A204.1 (cell line): ENCODE measurements around the gene WASHC3.
A peak's percentile ranks its signal among the peaks of the same experiment; 100 is the strongest.
"Not testable (repeated sequence)": the region's sequence is repeated elsewhere in the genome, so short reads cannot be mapped to it uniquely, and the experiment has no call there.

Experiments used
- FAIRE-seq: peaks from 2 replicates; lab custom pipeline; 2012; peaks lifted over from hg19 to GRCh38; lab: Jason Lieb, UNC

The WASHC3 gene

GRCh38 chr12:102050660-102051430 lies 10.9 kb downstream of the WASHC3 start:
- FAIRE-seq = no peak

DNA sequence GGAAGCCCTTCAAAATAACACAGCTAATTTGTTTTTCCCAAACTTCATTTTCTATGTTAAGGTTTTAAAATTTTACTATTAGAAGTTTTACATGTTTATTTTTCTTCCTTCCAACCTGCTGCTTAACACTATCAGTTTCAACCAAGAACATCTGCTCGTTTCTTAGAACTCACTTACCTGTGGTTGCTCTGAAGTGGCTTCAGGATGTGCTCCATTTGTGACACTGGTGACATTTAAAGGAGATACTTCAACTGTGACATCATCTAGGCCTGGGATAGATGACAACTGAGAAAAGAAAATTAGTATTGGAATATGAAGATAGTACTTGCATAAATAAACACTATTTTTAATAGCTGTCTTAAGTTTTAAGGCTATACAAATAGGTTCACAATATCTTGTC lies 17.9 kb downstream of the WASHC3 start:
- no peak for FAIRE-seq

DNA sequence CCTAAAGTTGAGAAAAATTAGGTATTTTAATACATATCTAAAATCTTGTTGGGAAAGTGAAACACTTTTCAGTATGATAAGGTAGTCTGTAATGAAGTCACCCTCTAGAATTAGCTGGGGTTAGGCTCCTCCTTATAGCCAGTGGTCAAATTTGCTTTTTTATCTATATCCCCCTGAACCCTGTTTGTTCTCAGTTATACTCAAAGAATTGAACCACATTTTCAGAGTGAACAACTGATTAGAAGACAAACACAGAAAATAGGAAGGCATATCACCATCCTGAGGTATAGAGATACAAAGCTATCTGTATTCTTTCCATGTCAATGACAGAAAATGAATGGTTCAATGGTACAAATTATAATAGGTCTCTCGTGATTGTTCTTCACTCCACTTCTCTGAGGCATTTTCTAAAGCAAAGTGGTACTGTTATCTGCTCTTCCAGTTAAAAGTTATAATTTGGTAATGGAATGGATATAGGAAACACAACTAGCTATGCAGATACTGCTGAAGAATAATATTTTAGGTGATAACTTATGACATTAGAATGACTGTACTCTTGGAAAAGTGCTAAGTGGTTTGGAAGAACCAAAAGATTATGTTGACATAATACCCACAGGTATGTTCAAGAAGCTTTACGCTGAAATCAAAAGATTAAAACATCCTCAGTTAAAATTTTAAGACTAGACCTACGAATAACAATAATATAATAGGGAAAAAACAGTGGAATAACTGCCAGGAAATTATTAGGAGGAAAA lies 27.6 kb downstream of the WASHC3 start:
- no peak for FAIRE-seq

GRCh38 chr12:102031852-102032251 lies 29.9 kb downstream of the WASHC3 start:
- no peak for FAIRE-seq

GRCh38 chr12:102029141-102029540 lies 32.6 kb downstream of the WASHC3 start:
- FAIRE-seq = no peak

GRCh38 chr12:102026728-102027127 lies 35.1 kb downstream of the WASHC3 start:
- no peak for FAIRE-seq

DNA sequence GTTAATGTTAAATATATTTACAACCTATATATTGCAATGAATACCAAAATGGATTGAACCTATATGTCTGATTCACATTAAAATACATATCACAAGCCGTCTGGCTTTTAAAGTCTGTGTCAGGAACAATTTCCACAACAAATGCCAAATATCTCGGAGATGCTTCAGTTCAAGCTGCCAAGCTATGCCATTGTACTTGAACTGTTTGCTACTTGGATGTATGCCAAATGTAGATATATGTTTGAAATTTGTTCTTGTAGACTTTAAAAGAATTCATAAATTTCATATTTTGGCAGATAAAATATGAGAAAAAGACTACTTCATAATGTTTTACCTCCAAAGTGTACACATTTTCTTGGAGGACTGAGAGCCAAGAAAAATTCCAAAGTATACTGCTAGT lies 37.0 kb downstream of the WASHC3 start:
- FAIRE-seq = no peak

DNA sequence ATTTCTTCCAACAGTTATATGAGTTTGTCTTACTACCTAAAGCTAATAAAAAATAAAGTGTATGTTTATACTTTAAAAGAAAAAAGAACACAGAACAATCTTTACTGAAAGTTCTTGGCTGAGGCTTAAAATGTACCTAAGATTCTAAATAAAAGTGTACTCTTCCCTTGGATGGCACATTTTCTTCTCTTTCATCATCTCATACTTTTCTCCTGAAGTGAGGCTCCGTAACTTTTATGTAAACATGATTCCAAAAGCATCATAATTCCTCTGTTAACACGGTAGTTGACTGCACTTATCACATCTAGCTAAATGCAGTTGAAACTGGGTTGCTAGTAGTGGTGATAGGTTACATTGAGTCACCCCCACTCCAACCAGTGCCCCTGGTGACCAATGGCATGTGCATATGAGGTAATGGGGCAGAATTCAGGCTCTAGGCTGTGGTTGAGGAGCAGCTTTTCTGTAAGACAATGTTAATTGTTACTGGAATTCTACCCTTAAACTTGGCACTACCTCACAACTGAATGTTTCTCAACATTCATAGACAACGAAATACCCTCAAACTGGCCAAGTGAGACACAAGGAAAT lies 38.4 kb downstream of the WASHC3 start:
- no peak for FAIRE-seq

- FAIRE-seq = no peak
Observed at GRCh38 chr12:102022286-102022685, 39.5 kb downstream of the WASHC3 start.

DNA sequence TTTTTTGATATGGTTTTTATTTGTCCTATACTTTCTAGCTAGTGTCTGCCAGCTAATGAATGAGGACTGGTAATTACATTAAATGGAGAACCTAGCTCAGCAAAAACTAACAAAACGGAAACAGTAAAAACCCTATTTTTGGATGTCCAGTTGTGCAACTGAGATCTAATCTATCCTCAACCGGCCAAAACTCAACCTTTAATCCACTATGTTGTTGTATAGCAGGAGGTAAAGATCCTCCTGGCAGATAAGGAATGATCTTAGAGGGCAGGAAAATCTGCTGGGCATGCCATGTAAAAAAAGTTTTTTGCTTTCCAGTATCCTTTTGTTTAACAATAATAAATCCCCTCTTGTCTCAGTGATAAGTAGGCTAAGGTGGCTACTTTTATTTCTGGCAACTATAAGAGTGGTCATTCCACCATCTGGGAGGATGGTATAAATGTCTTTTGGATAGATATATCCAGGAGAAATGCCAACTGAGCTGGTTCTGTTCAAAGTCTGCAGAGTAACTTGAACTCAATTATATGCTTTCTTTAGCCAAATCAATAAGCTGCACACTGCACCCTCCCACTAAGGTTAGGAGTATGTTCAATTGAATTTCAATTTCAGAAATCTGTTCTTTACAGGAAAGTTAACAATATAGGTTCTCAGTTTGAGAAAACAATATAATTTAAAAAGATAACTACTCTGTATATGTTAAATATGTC lies 40.1 kb downstream of the WASHC3 start:
- FAIRE-seq = no peak

DNA sequence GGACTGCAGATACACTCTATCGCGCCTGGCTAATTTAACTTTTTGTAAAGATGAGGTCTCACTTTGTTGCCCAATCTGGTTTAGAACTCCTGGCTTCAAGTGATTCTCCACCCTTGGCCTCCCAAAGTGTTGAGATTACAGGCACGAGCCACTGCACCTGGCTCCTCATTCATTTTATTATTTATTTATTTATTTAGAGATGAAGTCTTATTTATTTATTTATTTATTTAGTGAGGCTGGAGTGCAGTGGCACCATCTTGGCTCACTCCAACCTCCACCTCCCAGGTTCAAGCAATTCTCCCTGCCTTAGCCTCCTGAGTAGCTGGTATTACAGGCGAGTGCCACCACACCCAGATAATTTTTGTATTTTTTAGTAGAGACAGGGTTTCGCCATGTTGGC lies 43.2 kb downstream of the WASHC3 start:
- FAIRE-seq = not testable (repeated sequence)

DNA sequence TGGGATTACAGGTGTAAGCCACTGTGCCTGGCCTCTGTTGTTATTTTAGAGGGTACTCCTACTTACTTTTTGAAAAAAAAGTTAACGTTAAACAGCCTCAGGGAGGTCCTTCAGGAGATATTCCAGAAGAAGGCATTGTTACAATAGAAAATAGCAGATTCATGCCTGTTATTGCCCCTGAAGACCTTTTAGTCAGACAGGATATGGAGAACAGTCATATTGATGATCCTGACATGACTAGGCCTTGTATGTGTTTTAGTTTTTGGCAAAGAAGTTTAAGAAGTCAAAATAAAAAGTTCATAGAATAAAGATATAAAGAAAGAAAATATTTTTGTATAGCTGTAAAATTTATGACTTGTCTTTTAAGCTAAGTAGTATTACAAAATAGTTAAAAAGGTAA lies 45.3 kb downstream of the WASHC3 start:
- peak; percentile 37 for FAIRE-seq

- FAIRE-seq = no peak
Observed at GRCh38 chr12:102010265-102010994, 51.4 kb downstream of the WASHC3 start.

DNA sequence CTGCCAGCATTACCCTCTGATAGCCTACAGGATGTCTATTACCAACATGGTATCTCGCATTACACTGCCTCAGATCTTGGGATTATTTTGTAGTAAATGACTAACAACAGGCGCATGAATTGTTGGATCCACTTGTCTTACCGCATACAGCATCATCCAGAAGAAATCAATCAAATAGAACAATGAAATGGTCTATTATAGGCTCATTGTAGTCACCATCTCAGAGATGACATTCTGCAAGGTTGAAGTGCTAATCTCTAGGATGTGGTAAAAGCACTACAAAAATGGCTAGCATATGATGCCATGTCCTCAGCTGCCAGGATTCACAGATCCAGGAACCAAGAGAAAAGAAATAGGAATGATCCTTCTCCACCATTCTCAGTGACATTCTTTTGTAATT lies 52.0 kb downstream of the WASHC3 start:
- no peak for FAIRE-seq

DNA sequence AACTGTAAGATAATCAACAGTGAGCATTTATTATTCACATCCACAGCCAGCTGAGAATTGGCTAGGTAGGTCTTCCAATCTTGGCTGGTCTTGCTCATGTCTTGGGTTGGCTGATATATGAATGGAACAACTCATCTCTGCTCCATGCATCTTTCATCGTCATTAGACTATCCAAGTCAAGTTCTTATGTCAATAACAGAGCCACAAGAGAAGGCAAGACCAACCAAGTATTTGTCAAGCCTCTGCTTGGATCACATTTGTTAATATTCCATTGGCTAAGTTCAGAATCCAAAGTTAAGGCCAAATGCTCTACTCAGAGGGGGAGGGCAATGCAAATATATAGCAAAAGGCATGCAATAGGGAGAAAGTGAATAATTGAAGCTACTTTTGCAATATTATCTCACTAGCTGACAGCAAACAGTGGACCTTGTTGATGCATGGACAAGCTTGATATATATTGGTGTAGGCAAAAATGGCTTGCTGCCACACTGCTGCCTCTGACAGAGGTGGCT lies 53.1 kb downstream of the WASHC3 start:
- no peak for FAIRE-seq

DNA sequence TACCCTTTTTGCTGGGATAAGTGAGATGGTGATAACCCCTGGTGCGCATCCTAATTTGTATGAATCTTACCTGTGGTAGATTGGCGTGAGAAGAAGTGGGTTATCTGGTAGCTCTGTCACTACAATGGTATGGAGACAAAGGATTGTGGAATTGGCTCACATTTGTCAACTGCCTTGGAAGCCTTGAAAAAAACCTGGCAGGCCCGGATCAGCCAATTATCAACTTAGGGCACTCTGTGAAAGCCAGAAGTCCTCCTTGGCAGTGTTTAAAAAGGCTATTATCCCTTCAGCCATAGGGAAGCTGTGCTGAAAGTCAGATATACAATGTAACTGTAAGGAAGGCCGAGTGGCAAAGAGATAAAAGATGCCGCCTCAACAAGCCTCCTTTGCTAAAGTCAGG lies 56.5 kb downstream of the WASHC3 start:
- FAIRE-seq = no peak

DNA sequence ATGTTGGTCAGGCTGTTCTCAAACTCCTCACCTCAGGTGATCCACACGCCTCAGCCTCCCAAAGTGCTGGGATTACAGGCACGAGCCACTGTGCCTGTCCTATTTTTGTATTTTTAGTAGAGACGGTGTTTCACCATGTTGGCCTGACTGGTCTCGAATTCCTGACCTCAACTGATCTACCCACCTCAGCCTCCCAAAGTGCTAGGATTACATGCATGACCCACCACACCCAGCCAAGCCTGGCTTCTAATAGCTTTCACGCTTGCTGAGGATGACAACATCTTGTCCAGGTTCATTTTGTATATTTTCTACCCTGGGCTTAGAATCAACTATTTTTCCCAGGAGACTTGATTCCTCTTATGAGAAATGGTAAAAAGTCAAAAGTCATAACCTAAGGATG lies 64.7 kb downstream of the WASHC3 start:
- FAIRE-seq = no peak

GRCh38 chr12:101995684-101996083 lies 66.1 kb downstream of the WASHC3 start:
- FAIRE-seq = no peak

DNA sequence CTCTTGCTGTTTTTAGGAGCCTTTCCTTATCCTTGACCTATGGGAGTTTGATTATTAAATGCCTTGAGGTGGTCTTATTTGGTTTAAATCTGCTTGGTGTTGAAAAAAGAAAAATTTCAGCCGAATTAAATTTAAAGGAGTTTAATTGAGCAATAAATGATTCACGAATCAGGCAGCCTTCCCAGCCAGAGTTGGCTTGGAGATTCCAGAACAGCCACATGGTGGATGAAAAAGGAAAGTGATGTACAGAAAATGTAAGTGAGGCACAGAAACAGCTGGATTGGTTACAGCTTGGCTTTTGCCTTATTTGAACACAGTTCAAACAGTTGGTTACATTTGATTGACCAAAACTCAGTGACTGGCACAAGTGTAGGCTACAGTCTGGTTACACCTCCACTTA lies 69.7 kb downstream of the WASHC3 start:
- no peak for FAIRE-seq

GRCh38 chr12:101982307-101982706 lies 79.5 kb downstream of the WASHC3 start:
- FAIRE-seq = no peak

GRCh38 chr12:101981868-101982267 lies 79.9 kb downstream of the WASHC3 start:
- FAIRE-seq = no peak

GRCh38 chr12:101968770-101969169 lies 93.0 kb downstream of the WASHC3 start:
- FAIRE-seq = no peak
